ENCODE results near the gene NR1I2. TPM values are rescaled to one million over a fixed set of nuclear protein-coding genes. Genes with fewer than 3 reads are reported as not detected.

NR1I2 gene
- total RNA-seq, 4 donors from 2014 or later = 78.0 to 271 (median 158) TPM

- no peaks in the 10 kb centered on the region for H3K9me3 ChIP-seq
- DNase-seq = no peak
- WGBS, 2 donors (ENCODE audit: low coverage in 1 of 2) = 94 to 95% methylated on average over 3 of the region's 3 CpGs
- peaks cover 0 to 3% (median 0%) of the 10 kb centered on the region in 4 donors for H3K4me1 ChIP-seq
- H3K4me3 ChIP-seq = no peak overlapping the region
- intact Hi-C loops (cut with DNase I; ENCODE audit: low total_unique reads) = no loop called here
- peaks cover 0 to 3% (median 0%) of the 10 kb centered on the region in 4 donors for H3K36me3 ChIP-seq
- no peaks in the 10 kb centered on the region for H3K27me3 ChIP-seq
- TF ChIP-seq POLR2AphosphoS5 (IDR thresholded peaks at IDR 0.05) (no peak), CTCF (IDR thresholded peaks at IDR 0.05) (no peak), EP300 (IDR thresholded peaks at IDR 0.05; ENCODE audit: low read depth) (no peak), POLR2A (IDR thresholded peaks at IDR 0.05) (no peak)
- in situ Hi-C loops (cut with MboI; ENCODE audit: low pct_ligation_motif_present in 1 of 4, low pct_unique_long_range_greater_than_20kb in 1 of 4, low sequenced_read_pairs in 3 of 4) = no loop called here
- H3K27ac ChIP-seq = no peak overlapping the region
Measured at GRCh38 chr3:119831022-119831421, 49.1 kb downstream of the NR1I2 start.

DNA sequence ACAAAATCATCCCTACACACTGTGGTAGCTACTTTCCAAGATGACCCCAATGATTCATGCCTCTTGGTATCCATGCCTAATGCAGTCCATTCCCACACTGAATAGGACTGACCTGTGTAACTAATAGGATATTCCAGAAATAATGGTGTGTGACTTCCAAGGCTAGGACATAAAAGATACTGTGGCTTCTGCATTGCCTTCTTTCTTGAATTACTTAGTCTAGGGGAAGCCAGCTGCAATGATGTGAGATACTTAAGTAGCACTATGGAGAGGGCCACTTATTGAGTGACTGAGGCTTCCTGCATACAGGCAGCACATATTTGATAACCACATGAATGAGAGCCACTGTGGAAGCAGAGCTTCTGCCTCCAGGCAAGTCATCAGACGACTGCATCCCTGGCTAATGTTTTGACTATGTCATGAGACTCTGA lies 50.1 kb downstream of the NR1I2 start:
- Histone ChIP-seq H3K9me3 (no peaks in the 10 kb centered on the region), H3K4me3 (no peak overlapping the region), H3K36me3 (no peaks in the 10 kb centered on the region), H3K4me1 (peaks cover 0 to 3% (median 0%) of the 10 kb centered on the region in 4 donors), H3K27me3 (no peaks in the 10 kb centered on the region), H3K27ac (no peak overlapping the region)
- intact Hi-C loops (cut with DNase I; ENCODE audit: low total_unique reads) (no loop called here), in situ Hi-C loops (cut with MboI; ENCODE audit: low pct_ligation_motif_present in 1 of 4, low pct_unique_long_range_greater_than_20kb in 1 of 4, low sequenced_read_pairs in 3 of 4) (no loop called here)
- TF ChIP-seq EP300 (IDR thresholded peaks at IDR 0.05; ENCODE audit: low read depth) = no peak
- TF ChIP-seq POLR2AphosphoS5 (IDR thresholded peaks at IDR 0.05) = no peak
- no peak for TF ChIP-seq CTCF (IDR thresholded peaks at IDR 0.05)
- TF ChIP-seq POLR2A (IDR thresholded peaks at IDR 0.05) = no peak
- DNase-seq = no peak
- WGBS, 2 donors (ENCODE audit: low coverage in 1 of 2) = 80 to 89% methylated on average over 1 of the region's 1 CpG

DNA sequence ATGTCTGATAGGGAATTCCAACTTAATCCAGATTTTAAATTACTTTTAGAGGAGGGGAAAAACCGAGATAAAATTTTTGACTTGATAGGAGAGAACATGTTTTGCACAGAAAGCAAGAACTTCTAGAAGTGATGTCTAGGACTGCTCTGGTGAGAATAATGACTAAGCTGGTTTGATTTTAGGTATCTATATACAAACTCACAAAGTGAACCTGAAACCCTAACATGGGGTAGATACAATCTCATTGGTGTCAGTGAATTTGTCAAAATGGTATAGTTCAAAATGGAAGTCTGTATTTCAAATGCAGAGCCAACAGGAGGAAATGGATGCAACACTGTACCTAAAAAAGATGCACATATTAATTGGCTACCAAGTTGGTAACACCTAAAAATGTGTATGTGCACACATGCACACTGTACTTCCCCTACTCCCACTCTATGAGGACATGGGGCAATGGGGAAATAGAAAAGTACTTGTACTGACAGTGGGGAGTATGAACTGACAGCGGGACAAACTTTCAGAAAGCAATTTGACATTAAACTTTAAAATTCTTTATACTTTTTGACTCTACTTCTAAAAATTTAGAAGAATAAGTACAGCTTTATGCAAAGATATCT lies 53.0 kb downstream of the NR1I2 start:
- no peaks in the 10 kb centered on the region for H3K9me3 ChIP-seq

GRCh38 chr3:119835556-119835955 lies 53.7 kb downstream of the NR1I2 start:
- no peaks in the 10 kb centered on the region for H3K27me3 ChIP-seq
- no peak for TF ChIP-seq CTCF (IDR thresholded peaks at IDR 0.05)
- TF ChIP-seq POLR2A (IDR thresholded peaks at IDR 0.05) = no peak
- TF ChIP-seq POLR2AphosphoS5 (IDR thresholded peaks at IDR 0.05) = no peak
- no peak for TF ChIP-seq EP300 (IDR thresholded peaks at IDR 0.05; ENCODE audit: low read depth)
- H3K36me3 ChIP-seq = no peaks in the 10 kb centered on the region
- no peak overlapping the region for H3K4me3 ChIP-seq
- no peak overlapping the region for H3K27ac ChIP-seq
- H3K4me1 ChIP-seq = peaks cover 0 to 3% (median 0%) of the 10 kb centered on the region in 4 donors
- no peak for DNase-seq
- H3K9me3 ChIP-seq = no peaks in the 10 kb centered on the region
- intact Hi-C loops (cut with DNase I; ENCODE audit: low total_unique reads) (no loop called here), in situ Hi-C loops (cut with MboI; ENCODE audit: low pct_ligation_motif_present in 1 of 4, low pct_unique_long_range_greater_than_20kb in 1 of 4, low sequenced_read_pairs in 3 of 4) (no loop called here)

More for the DNA sequence above, 53.0 kb downstream of the NR1I2 start:
- TF ChIP-seq POLR2A (IDR thresholded peaks at IDR 0.05) (no peak), POLR2AphosphoS5 (IDR thresholded peaks at IDR 0.05) (no peak), EP300 (IDR thresholded peaks at IDR 0.05; ENCODE audit: low read depth) (no peak), CTCF (IDR thresholded peaks at IDR 0.05) (no peak)
- Histone ChIP-seq H3K36me3 (no peaks in the 10 kb centered on the region), H3K27me3 (no peaks in the 10 kb centered on the region), H3K4me1 (peaks cover 0 to 3% (median 0%) of the 10 kb centered on the region in 4 donors), H3K4me3 (no peak overlapping the region), H3K27ac (no peak overlapping the region)
- in situ Hi-C loops (cut with MboI; ENCODE audit: low pct_ligation_motif_present in 1 of 4, low pct_unique_long_range_greater_than_20kb in 1 of 4, low sequenced_read_pairs in 3 of 4) = no loop called here
- WGBS, 2 donors (ENCODE audit: low coverage in 1 of 2) = 80 to 95% methylated on average over 2 of the region's 2 CpGs
- intact Hi-C loops (cut with DNase I; ENCODE audit: low total_unique reads) = no loop called here
- DNase-seq = no peak
